Nephron (organoid): Measurements from ENCODE around the gene TTF2.

Source experiments
- H3K27ac Mint-ChIP-seq, 3 experiments: 2 replicates each; pipeline ENCODE4 v1.8.0; 2020; ENCODE audit warnings: mixed read lengths in 3 of 3, mild to moderate bottlenecking in 2 of 3, moderate library complexity in 1 of 3
- H3K27me3 Mint-ChIP-seq: 2 replicates; pipeline ENCODE4 v1.8.0; 2021; ENCODE audit warnings: low read depth, mild to moderate bottlenecking, moderate library complexity, mixed read lengths
- H3K36me3 Mint-ChIP-seq: 2 replicates; pipeline ENCODE4 v1.8.0; 2020; ENCODE audit warnings: low read depth, mixed read lengths
- H3K4me1 Mint-ChIP-seq: 2 replicates; pipeline ENCODE4 v1.8.0; 2020; ENCODE audit warnings: mixed read lengths
- H3K4me3 Mint-ChIP-seq, 3 experiments: 2 replicates each; pipeline ENCODE4 v1.8.0; 2020; ENCODE audit warnings: mild to moderate bottlenecking in 3 of 3, mixed read lengths in 3 of 3, moderate library complexity in 2 of 3
- H3K9me3 Mint-ChIP-seq: 2 replicates; pipeline ENCODE4 v1.8.0; 2020; ENCODE audit warnings: mixed read lengths
- TF ChIP-seq, protein P1 (sequence below), 3 experiments: fragments of 200-600 bp; sonication (generic); IDR thresholded peaks; one replicate each; pipeline ENCODE4 v1.5.0; 2021; ENCODE audit warnings: antibody characterized with exemption in 3 of 3; ENCODE audit not compliant: unreplicated experiment in 3 of 3

Gene TTF2

GRCh38 chr1:117017062-117017461 lies 43.1 kb upstream of the TTF2 start:
- H3K27ac Mint-ChIP-seq: peak overlapping the region in 1 of 3 experiments; percentile 67
- H3K9me3 Mint-ChIP-seq: no peaks in the 10 kb centered on the region
- TF ChIP-seq, protein P1, sequence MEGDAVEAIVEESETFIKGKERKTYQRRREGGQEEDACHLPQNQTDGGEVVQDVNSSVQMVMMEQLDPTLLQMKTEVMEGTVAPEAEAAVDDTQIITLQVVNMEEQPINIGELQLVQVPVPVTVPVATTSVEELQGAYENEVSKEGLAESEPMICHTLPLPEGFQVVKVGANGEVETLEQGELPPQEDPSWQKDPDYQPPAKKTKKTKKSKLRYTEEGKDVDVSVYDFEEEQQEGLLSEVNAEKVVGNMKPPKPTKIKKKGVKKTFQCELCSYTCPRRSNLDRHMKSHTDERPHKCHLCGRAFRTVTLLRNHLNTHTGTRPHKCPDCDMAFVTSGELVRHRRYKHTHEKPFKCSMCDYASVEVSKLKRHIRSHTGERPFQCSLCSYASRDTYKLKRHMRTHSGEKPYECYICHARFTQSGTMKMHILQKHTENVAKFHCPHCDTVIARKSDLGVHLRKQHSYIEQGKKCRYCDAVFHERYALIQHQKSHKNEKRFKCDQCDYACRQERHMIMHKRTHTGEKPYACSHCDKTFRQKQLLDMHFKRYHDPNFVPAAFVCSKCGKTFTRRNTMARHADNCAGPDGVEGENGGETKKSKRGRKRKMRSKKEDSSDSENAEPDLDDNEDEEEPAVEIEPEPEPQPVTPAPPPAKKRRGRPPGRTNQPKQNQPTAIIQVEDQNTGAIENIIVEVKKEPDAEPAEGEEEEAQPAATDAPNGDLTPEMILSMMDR (IDR thresholded peaks at IDR 0.05; ENCODE audit: unreplicated experiment in 3 of 3): no peak
- H3K36me3 Mint-ChIP-seq: peaks cover 17% of the 10 kb centered on the region
- H3K4me3 Mint-ChIP-seq: no peak overlapping the region
- H3K4me1 Mint-ChIP-seq: peaks cover 45% of the 10 kb centered on the region
- no peaks in the 10 kb centered on the region for H3K27me3 Mint-ChIP-seq

GRCh38 chr1:117017648-117018047 lies 42.5 kb upstream of the TTF2 start:
- Mint-ChIP-seq H3K27ac (peak overlapping the region in 2 of 3 experiments; percentile 64 to 67), H3K4me1 (peaks cover 42% of the 10 kb centered on the region), H3K9me3 (no peaks in the 10 kb centered on the region), H3K36me3 (peaks cover 17% of the 10 kb centered on the region), H3K27me3 (no peaks in the 10 kb centered on the region), H3K4me3 (peak overlapping the region in 1 of 3 experiments; percentile 9)
- TF ChIP-seq, protein P1 (IDR thresholded peaks at IDR 0.05; ENCODE audit: unreplicated experiment in 3 of 3): no peak

DNA sequence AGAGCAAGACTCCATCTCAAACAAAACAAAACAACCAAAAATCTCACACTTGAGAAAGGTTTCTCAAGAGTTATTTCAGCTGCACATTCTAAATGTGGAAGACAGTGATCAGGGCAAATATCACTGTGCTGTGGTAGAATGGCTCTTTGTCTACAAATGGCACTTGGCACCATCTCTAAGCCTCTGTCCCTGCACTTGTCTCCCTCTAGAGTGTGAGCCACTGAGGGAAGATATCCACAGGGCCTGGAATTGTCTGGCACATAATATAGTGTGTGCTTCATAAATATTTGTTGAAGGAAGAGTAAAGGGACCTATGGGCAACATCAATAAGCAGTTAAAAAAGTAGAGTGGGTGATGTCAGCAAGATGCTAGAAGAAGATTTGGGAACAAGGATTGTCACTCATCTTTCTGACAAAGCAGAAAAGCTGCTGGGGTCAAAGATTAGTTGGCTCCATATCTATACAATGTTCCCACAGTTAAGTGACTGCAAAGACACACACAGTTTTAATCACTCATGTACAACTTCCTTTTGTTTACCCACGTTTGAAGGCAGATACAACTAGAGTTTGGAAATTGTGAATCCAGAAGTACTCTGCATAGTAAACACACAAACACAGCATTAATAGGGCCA lies 39.5 kb upstream of the TTF2 start:
- TF ChIP-seq, protein P1 (IDR thresholded peaks at IDR 0.05; ENCODE audit: unreplicated experiment in 3 of 3): no peak
- no peak overlapping the region for H3K4me3 Mint-ChIP-seq

DNA sequence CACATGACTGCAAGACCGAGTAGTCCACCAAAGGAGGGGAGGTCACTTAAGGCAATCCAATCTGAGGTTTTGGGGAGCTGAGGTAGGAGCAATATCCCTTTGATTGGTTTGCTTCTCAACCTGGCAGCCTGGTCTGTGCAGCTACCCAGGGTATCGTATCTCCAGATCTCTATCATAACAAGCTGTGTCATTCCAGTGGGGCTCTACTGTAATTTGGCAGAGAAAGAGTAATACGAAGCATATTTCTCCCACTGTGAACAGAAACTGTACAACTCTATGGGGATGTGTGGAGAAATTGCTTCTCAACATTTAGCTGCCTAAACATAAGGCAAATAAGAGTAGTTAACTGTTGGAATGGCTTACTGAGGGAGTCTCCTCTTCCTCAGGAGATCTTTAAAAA lies 38.0 kb upstream of the TTF2 start:
- TF ChIP-seq, protein P1 (IDR thresholded peaks at IDR 0.05; ENCODE audit: unreplicated experiment in 3 of 3): no peak
- no peak overlapping the region for H3K27ac Mint-ChIP-seq
- peaks cover 32% of the 10 kb centered on the region for H3K36me3 Mint-ChIP-seq
- H3K4me1 Mint-ChIP-seq: peaks cover 37% of the 10 kb centered on the region
- no peaks in the 10 kb centered on the region for H3K27me3 Mint-ChIP-seq
- no peak overlapping the region for H3K4me3 Mint-ChIP-seq
- H3K9me3 Mint-ChIP-seq: no peaks in the 10 kb centered on the region

More for the DNA sequence above, 39.5 kb upstream of the TTF2 start:
- peak overlapping the region in 1 of 3 experiments; percentile 15 for H3K27ac Mint-ChIP-seq
- H3K27me3 Mint-ChIP-seq: no peaks in the 10 kb centered on the region
- H3K9me3 Mint-ChIP-seq: no peaks in the 10 kb centered on the region
- peaks cover 38% of the 10 kb centered on the region for H3K4me1 Mint-ChIP-seq
- H3K36me3 Mint-ChIP-seq: peaks cover 27% of the 10 kb centered on the region

- TF ChIP-seq, protein P1 (IDR thresholded peaks at IDR 0.05; ENCODE audit: unreplicated experiment in 3 of 3): no peak
- Mint-ChIP-seq H3K9me3 (no peaks in the 10 kb centered on the region), H3K36me3 (peaks cover 19% of the 10 kb centered on the region), H3K4me1 (peaks cover 15% of the 10 kb centered on the region), H3K4me3 (no peak overlapping the region), H3K27ac (no peak overlapping the region), H3K27me3 (no peaks in the 10 kb centered on the region)
These were observed 34.6 kb upstream of the TTF2 start for GRCh38 chr1:117025568-117025967.

- H3K4me1 Mint-ChIP-seq: peaks cover 8% of the 10 kb centered on the region
These were observed 33.8 kb upstream of the TTF2 start for GRCh38 chr1:117026361-117026760.

More at GRCh38 chr1:117026361-117026760, 33.8 kb upstream of the TTF2 start:
- Mint-ChIP-seq H3K4me3 (no peak overlapping the region), H3K27ac (peak overlapping the region in 1 of 3 experiments; percentile 10), H3K36me3 (peaks cover 14% of the 10 kb centered on the region), H3K27me3 (no peaks in the 10 kb centered on the region), H3K9me3 (no peaks in the 10 kb centered on the region)
- TF ChIP-seq, protein P1 (IDR thresholded peaks at IDR 0.05; ENCODE audit: unreplicated experiment in 3 of 3): no peak
